ENCODE measurements around the gene GSTM4.

DNA sequence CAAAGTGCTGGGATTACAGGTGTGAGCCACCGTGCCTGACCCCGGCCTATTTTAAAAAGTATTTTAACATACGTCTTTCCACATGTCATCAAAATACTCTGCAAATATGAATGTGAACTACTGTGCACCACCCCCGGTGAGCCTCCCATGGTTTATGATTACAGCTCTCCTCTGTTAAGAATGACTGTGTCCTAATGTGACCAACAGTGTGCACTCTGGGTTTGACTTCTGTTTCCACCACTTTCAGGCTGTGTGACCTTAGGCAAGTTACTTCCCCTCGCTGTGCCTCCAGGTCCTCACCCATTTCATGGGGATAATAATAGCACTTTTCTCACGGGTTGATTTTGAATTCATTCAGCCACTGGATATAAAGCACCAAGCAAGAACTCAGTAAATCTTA lies 21.6 kb upstream of the GSTM4 start:
- TF ChIP-seq, protein P1, sequence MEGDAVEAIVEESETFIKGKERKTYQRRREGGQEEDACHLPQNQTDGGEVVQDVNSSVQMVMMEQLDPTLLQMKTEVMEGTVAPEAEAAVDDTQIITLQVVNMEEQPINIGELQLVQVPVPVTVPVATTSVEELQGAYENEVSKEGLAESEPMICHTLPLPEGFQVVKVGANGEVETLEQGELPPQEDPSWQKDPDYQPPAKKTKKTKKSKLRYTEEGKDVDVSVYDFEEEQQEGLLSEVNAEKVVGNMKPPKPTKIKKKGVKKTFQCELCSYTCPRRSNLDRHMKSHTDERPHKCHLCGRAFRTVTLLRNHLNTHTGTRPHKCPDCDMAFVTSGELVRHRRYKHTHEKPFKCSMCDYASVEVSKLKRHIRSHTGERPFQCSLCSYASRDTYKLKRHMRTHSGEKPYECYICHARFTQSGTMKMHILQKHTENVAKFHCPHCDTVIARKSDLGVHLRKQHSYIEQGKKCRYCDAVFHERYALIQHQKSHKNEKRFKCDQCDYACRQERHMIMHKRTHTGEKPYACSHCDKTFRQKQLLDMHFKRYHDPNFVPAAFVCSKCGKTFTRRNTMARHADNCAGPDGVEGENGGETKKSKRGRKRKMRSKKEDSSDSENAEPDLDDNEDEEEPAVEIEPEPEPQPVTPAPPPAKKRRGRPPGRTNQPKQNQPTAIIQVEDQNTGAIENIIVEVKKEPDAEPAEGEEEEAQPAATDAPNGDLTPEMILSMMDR (IDR thresholded peaks at IDR 0.05): no peak
- TF ChIP-seq, protein P2, sequence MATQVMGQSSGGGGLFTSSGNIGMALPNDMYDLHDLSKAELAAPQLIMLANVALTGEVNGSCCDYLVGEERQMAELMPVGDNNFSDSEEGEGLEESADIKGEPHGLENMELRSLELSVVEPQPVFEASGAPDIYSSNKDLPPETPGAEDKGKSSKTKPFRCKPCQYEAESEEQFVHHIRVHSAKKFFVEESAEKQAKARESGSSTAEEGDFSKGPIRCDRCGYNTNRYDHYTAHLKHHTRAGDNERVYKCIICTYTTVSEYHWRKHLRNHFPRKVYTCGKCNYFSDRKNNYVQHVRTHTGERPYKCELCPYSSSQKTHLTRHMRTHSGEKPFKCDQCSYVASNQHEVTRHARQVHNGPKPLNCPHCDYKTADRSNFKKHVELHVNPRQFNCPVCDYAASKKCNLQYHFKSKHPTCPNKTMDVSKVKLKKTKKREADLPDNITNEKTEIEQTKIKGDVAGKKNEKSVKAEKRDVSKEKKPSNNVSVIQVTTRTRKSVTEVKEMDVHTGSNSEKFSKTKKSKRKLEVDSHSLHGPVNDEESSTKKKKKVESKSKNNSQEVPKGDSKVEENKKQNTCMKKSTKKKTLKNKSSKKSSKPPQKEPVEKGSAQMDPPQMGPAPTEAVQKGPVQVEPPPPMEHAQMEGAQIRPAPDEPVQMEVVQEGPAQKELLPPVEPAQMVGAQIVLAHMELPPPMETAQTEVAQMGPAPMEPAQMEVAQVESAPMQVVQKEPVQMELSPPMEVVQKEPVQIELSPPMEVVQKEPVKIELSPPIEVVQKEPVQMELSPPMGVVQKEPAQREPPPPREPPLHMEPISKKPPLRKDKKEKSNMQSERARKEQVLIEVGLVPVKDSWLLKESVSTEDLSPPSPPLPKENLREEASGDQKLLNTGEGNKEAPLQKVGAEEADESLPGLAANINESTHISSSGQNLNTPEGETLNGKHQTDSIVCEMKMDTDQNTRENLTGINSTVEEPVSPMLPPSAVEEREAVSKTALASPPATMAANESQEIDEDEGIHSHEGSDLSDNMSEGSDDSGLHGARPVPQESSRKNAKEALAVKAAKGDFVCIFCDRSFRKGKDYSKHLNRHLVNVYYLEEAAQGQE (IDR thresholded peaks at IDR 0.05): no peak
